MM.1S (cell line): ENCODE measurements around the gene PYGB.

Source experiments
- DNase-seq: peaks from one replicate; pipeline ENCODE4 v3.0.0-alpha.2; 2015
- H2AFZ ChIP-seq: fragments of 300-600 bp; sonication (generic); 2 replicates; pipeline ENCODE4 v1.6.0; 2016; ENCODE audit warnings: antibody characterized with exemption, low read length
- H3F3A ChIP-seq: fragments of 300-600 bp; sonication (generic); 2 replicates; pipeline ENCODE4 v1.6.1; 2016; ENCODE audit warnings: mild to moderate bottlenecking, antibody characterized with exemption, low read length, moderate library complexity, mixed read lengths; ENCODE audit not compliant: insufficient read depth
- H3K27ac ChIP-seq: fragments of 300-600 bp; sonication (generic); 2 replicates; pipeline ENCODE4 v1.5.1; 2016; ENCODE audit warnings: mild to moderate bottlenecking, low read length
- H3K27me3 ChIP-seq: fragments of 300-600 bp; sonication (generic); replicated peaks from 2 replicates; pipeline ENCODE4 v1.6.0; 2016; ENCODE audit warnings: low read length; ENCODE audit not compliant: insufficient read depth
- H3K36me3 ChIP-seq: fragments of 300-600 bp; sonication (generic); replicated peaks from 2 replicates; pipeline ENCODE4 v1.6.1; 2016; ENCODE audit warnings: mild to moderate bottlenecking, low read length, mixed read lengths; ENCODE audit not compliant: insufficient read depth
- H3K4me1 ChIP-seq: fragments of 300-600 bp; sonication (generic); 2 replicates; pipeline ENCODE4 v1.6.1; 2016; ENCODE audit warnings: low read length, mixed read lengths
- H3K4me2 ChIP-seq: fragments of 300-600 bp; sonication (generic); 2 replicates; pipeline ENCODE4 v1.6.0; 2016; ENCODE audit warnings: low read depth, low read length
- H3K4me3 ChIP-seq: fragments of 300-600 bp; sonication (generic); 2 replicates; pipeline ENCODE4 v1.5.1; 2016; ENCODE audit warnings: low read length, mixed read lengths
- H3K79me2 ChIP-seq: fragments of 300-600 bp; sonication (generic); 2 replicates; pipeline ENCODE4 v1.6.1; 2016; ENCODE audit warnings: mixed run types, low read length, mixed read lengths
- H3K9ac ChIP-seq: fragments of 300-600 bp; sonication (generic); 2 replicates; pipeline ENCODE4 v1.6.1; 2016; ENCODE audit warnings: low read length, mixed read lengths
- H3K9me2 ChIP-seq: fragments of 300-600 bp; sonication (generic); replicated peaks from 2 replicates; pipeline ENCODE4 v1.6.1; 2016; ENCODE audit warnings: mild to moderate bottlenecking, low read length, mixed read lengths; ENCODE audit not compliant: insufficient read depth
- H3K9me3 ChIP-seq: fragments of 300-600 bp; sonication (generic); replicated peaks from 2 replicates; pipeline ENCODE4 v1.6.1; 2016; ENCODE audit warnings: mild to moderate bottlenecking, low read length, mixed read lengths; ENCODE audit not compliant: insufficient read depth
- H4K20me1 ChIP-seq: fragments of 300-600 bp; sonication (generic); 2 replicates; pipeline ENCODE4 v1.6.1; 2016; ENCODE audit warnings: mild to moderate bottlenecking, low read length, moderate library complexity, mixed read lengths; ENCODE audit not compliant: insufficient read depth
- CTCF ChIP-seq: fragments of 300-600 bp; sonication (generic); IDR thresholded peaks from 2 replicates; pipeline ENCODE4 v1.5.1; 2016; ENCODE audit warnings: antibody characterized with exemption, low read length, mixed read lengths
- EZH2 ChIP-seq: fragments of 300-600 bp; sonication (generic); optimal IDR thresholded peaks from 2 replicates; pipeline ENCODE3; 2017; ENCODE audit warnings: low read depth, mild to moderate bottlenecking, antibody characterized with exemption, low read length, mixed read lengths
- EZH2phosphoT487 ChIP-seq: fragments of 300-600 bp; sonication (generic); IDR thresholded peaks from 2 replicates; pipeline ENCODE4 v1.6.1; 2018; ENCODE audit warnings: antibody characterized with exemption, low read length

The PYGB gene

GRCh38 chr20:25213566-25214425 is 34.1 kb upstream of the PYGB start:
- no peak for TF ChIP-seq EZH2phosphoT487
- no peak for TF ChIP-seq CTCF
- TF ChIP-seq EZH2, result no peak
- Histone ChIP-seq H3K4me1 (no peaks in the 10 kb centered on the region), H3K36me3 (peaks cover 6% of the 10 kb centered on the region; the same call in 1 of the 2 replicates), H3K9me3 (no peaks in the 10 kb centered on the region), H2AFZ (no peak overlapping the region), H3F3A (no peaks in the 10 kb centered on the region), H3K9me2 (no peaks in the 10 kb centered on the region), H3K27me3 (no peaks in the 10 kb centered on the region), H3K4me2 (no peak overlapping the region), H4K20me1 (no peaks in the 10 kb centered on the region), H3K9ac (no peak overlapping the region), H3K4me3 (no peak overlapping the region), H3K27ac (no peak overlapping the region), H3K79me2 (peaks cover 4% of the 10 kb centered on the region; the same call in 1 of the 2 replicates)
- DNase-seq, result no peak

- Histone ChIP-seq H3K79me2 (peaks cover 4% of the 10 kb centered on the region; the same call in 1 of the 2 replicates), H3K4me3 (no peak overlapping the region), H2AFZ (no peak overlapping the region), H3K27ac (no peak overlapping the region), H3K9ac (no peak overlapping the region), H4K20me1 (no peaks in the 10 kb centered on the region), H3F3A (no peaks in the 10 kb centered on the region), H3K27me3 (no peaks in the 10 kb centered on the region), H3K9me3 (no peaks in the 10 kb centered on the region), H3K9me2 (no peaks in the 10 kb centered on the region), H3K36me3 (peaks cover 6% of the 10 kb centered on the region; the same call in 1 of the 2 replicates), H3K4me2 (no peak overlapping the region), H3K4me1 (no peaks in the 10 kb centered on the region)
- no peak for DNase-seq
- no peak for TF ChIP-seq EZH2
- TF ChIP-seq CTCF, result no peak
- TF ChIP-seq EZH2phosphoT487, result no peak
Observed at GRCh38 chr20:25214426-25214790, 33.5 kb upstream of the PYGB start.

GRCh38 chr20:25214819-25215218 is 33.1 kb upstream of the PYGB start:
- no peak for DNase-seq
- Histone ChIP-seq H2AFZ (no peak overlapping the region), H3K4me1 (no peaks in the 10 kb centered on the region), H3K27ac (no peak overlapping the region), H3K4me3 (no peak overlapping the region), H4K20me1 (no peaks in the 10 kb centered on the region), H3K4me2 (no peak overlapping the region), H3K36me3 (peaks cover 6% of the 10 kb centered on the region; the same call in 1 of the 2 replicates), H3F3A (no peaks in the 10 kb centered on the region), H3K27me3 (no peaks in the 10 kb centered on the region), H3K9me3 (no peaks in the 10 kb centered on the region), H3K9ac (no peak overlapping the region), H3K9me2 (no peaks in the 10 kb centered on the region), H3K79me2 (peaks cover 1% of the 10 kb centered on the region; the same call in 1 of the 2 replicates)
- no peak for TF ChIP-seq EZH2
- no peak for TF ChIP-seq CTCF
- TF ChIP-seq EZH2phosphoT487, result no peak
